GM21390 (cell line): ENCODE measurements around the gene OSBPL7.

Experiments used
- ATAC-seq: cut with Tn5 transposase; IDR thresholded peaks from one replicate; pipeline ENCODE4 v1.9.1; 2021; ENCODE audit not compliant: unreplicated experiment

Gene OSBPL7

GRCh38 chr17:47808036-47808829, 13.4 kb downstream of the OSBPL7 start:
- ATAC-seq = no peak

GRCh38 chr17:47807421-47807820, 14.2 kb downstream of the OSBPL7 start:
- ATAC-seq = no peak

- no peak for ATAC-seq
Measured at GRCh38 chr17:47806913-47807255, 14.7 kb downstream of the OSBPL7 start.

GRCh38 chr17:47806026-47806912, 15.3 kb downstream of the OSBPL7 start:
- no peak for ATAC-seq

- ATAC-seq = no peak
Measured at GRCh38 chr17:47804461-47804860, 17.1 kb downstream of the OSBPL7 start.

GRCh38 chr17:47803751-47804150, 17.8 kb downstream of the OSBPL7 start:
- ATAC-seq = no peak

- ATAC-seq = no peak
Measured at GRCh38 chr17:47803201-47803600, 18.4 kb downstream of the OSBPL7 start.

- ATAC-seq = no peak
Measured at GRCh38 chr17:47802341-47803022, 19.1 kb downstream of the OSBPL7 start.

- ATAC-seq = no peak
Measured at GRCh38 chr17:47801906-47802305, 19.7 kb downstream of the OSBPL7 start.

- ATAC-seq = no peak
Measured at GRCh38 chr17:47801176-47801765, 20.3 kb downstream of the OSBPL7 start.

- ATAC-seq = no peak
Measured at GRCh38 chr17:47800686-47801085, 20.9 kb downstream of the OSBPL7 start.

- no peak for ATAC-seq
Measured at GRCh38 chr17:47797797-47798196, 23.8 kb downstream of the OSBPL7 start.

- ATAC-seq = no peak
Measured at GRCh38 chr17:47792979-47793378, 28.6 kb downstream of the OSBPL7 start.

GRCh38 chr17:47792457-47792856, 29.1 kb downstream of the OSBPL7 start:
- no peak for ATAC-seq

GRCh38 chr17:47791025-47791424, 30.6 kb downstream of the OSBPL7 start:
- no peak for ATAC-seq

- ATAC-seq = no peak
Measured at GRCh38 chr17:47789611-47790561, 31.7 kb downstream of the OSBPL7 start.

- ATAC-seq = no peak
Measured at GRCh38 chr17:47785538-47786123, 36.0 kb downstream of the OSBPL7 start.

GRCh38 chr17:47781397-47781796, 40.2 kb downstream of the OSBPL7 start:
- no peak for ATAC-seq

GRCh38 chr17:47778184-47778635, 43.4 kb downstream of the OSBPL7 start:
- ATAC-seq = no peak
